Upper lobe of right lung (tissue), 1 donor: ENCODE results near the gene PANK2. TPM values are rescaled to one million over a fixed set of nuclear protein-coding genes. Genes with fewer than 3 reads are reported as not detected.
A peak's percentile ranks its signal among the peaks of the same experiment; 100 is the strongest.
"Not testable (repeated sequence)": the region's sequence is repeated elsewhere in the genome, so short reads cannot be mapped to it uniquely, and the experiment has no call there.

Source experiments
- ATAC-seq: fragments of 200-7000 bp; cut with Tn5 transposase; one replicate; pipeline ENCODE4 v1.9.1; 2020; ENCODE audit warnings: mild to moderate bottlenecking, moderate library complexity
- DNase-seq: peaks from one replicate; pipeline ENCODE4 v3.0.0-alpha.2; 2020
- H3K27ac ChIP-seq: fragments of 200-600 bp; one replicate; pipeline ENCODE4 v1.8.0; 2022
- H3K27me3 ChIP-seq: fragments of 200-600 bp; one replicate; pipeline ENCODE4 v1.8.0; 2022; ENCODE audit warnings: mild to moderate bottlenecking
- H3K36me3 ChIP-seq: fragments of 200-600 bp; one replicate; pipeline ENCODE4 v1.8.0; 2022
- H3K4me1 ChIP-seq: fragments of 200-600 bp; one replicate; pipeline ENCODE4 v1.8.0; 2022
- H3K4me3 ChIP-seq: fragments of 200-600 bp; one replicate; pipeline ENCODE4 v1.8.0; 2022; ENCODE audit warnings: mild to moderate bottlenecking
- H3K9me3 ChIP-seq: fragments of 200-600 bp; one replicate; pipeline ENCODE4 v1.8.0; 2022
- intact Hi-C: fragments of 100-400 bp; cut with DNase I; formaldehyde crosslinking; loops from one replicate; pipeline ENCODE4 v1.11.0; 2022
- total RNA-seq: library from RNA; stranded (reverse); fragmentation: NEBNext Ultra II Directional; extraction: Animal tissue kit (Norgen Biotek cat#: 25700); gene quantifications from one replicate; pipeline ENCODE4 v1.2.1, GENCODE V29; 2021
- TF ChIP-seq, protein P1 (sequence below): fragments of 200-600 bp; IDR thresholded peaks from one replicate; pipeline ENCODE4 v1.8.0; 2022; ENCODE audit warnings: antibody characterized with exemption
- donor health status: DM: no; HTN: yes; CAD: no; lungs with severe emphysema.

Gene PANK2
- total RNA-seq, 1 donor from 2014 or later = 37.6 TPM

- no peaks in the 10 kb centered on the region for H3K9me3 ChIP-seq
- intact Hi-C loops = no loop called here
- H3K4me3 ChIP-seq = no peak overlapping the region
- peaks cover 43% of the 10 kb centered on the region for H3K4me1 ChIP-seq
- peak; percentile 26 for ATAC-seq
- peaks cover 21% of the 10 kb centered on the region for H3K36me3 ChIP-seq
- no peak for DNase-seq
- no peak overlapping the region for H3K27ac ChIP-seq
- TF ChIP-seq, protein P1, sequence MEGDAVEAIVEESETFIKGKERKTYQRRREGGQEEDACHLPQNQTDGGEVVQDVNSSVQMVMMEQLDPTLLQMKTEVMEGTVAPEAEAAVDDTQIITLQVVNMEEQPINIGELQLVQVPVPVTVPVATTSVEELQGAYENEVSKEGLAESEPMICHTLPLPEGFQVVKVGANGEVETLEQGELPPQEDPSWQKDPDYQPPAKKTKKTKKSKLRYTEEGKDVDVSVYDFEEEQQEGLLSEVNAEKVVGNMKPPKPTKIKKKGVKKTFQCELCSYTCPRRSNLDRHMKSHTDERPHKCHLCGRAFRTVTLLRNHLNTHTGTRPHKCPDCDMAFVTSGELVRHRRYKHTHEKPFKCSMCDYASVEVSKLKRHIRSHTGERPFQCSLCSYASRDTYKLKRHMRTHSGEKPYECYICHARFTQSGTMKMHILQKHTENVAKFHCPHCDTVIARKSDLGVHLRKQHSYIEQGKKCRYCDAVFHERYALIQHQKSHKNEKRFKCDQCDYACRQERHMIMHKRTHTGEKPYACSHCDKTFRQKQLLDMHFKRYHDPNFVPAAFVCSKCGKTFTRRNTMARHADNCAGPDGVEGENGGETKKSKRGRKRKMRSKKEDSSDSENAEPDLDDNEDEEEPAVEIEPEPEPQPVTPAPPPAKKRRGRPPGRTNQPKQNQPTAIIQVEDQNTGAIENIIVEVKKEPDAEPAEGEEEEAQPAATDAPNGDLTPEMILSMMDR = no peak
- no peaks in the 10 kb centered on the region for H3K27me3 ChIP-seq
These were observed 15.7 kb downstream of the PANK2 start for GRCh38 chr20:3904857-3905256.

DNA sequence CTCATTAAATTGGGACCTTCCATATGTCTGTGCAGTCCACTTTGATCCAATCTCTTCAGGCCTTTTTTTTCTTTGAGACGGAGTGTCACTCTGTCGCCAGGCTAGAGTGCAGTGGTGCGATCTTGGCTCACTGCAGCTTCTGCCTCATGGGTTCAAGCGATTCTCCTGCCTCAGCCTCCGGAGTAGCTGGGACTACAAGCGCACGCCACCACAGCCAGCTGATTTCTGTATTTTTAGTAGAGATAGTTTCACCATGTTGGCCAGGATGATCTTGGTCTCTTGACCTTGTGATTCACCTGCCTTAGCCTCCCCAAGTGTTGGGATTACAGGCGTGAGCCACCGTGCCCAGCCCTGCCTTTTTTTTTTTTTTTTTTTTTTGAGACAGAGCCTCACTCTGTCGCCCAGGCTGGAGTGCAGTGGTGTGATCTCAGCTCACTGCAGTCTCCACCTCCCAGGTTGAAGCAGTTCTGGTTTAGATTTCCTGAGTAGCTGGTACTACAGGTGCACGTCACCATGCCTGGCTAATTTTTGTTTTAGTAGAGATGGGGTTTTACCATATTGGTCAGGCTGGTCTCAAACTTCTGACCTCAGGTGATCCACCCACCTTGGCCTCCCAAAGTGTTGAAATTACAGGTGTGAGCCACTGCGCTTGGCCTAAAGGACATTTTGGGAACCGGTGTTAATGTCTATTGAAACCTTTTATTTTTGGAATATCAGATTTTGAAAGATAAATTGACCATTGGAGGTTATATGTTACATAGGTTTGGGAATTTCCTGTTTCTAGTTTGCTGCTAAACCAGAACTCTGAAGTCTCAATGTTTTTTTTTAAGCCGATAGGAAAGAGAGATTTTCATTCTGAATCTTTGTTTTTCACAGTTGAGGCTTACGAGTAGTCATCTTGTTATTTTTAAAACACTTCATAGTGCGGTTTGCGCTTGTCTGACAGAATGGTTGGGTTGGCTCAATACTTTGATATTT lies 17.8 kb downstream of the PANK2 start:
- H3K4me1 ChIP-seq = peaks cover 22% of the 10 kb centered on the region

GRCh38 chr20:3908667-3909066 lies 19.5 kb downstream of the PANK2 start:
- ATAC-seq = no peak
- Histone ChIP-seq H3K27ac (no peak overlapping the region), H3K4me1 (peaks cover 16% of the 10 kb centered on the region), H3K9me3 (no peaks in the 10 kb centered on the region), H3K4me3 (no peak overlapping the region), H3K27me3 (no peaks in the 10 kb centered on the region), H3K36me3 (peaks cover 59% of the 10 kb centered on the region)
- no peak for DNase-seq
- TF ChIP-seq, protein P1 = no peak
- intact Hi-C loops = no loop called here

More for the DNA sequence above, 17.8 kb downstream of the PANK2 start:
- ATAC-seq = peak; percentile 45
- DNase-seq, H3K27ac ChIP-seq, intact Hi-C loops, H3K27me3 ChIP-seq, H3K4me3 ChIP-seq, H3K9me3 ChIP-seq: not testable (repeated sequence)
- peaks cover 43% of the 10 kb centered on the region for H3K36me3 ChIP-seq

DNA sequence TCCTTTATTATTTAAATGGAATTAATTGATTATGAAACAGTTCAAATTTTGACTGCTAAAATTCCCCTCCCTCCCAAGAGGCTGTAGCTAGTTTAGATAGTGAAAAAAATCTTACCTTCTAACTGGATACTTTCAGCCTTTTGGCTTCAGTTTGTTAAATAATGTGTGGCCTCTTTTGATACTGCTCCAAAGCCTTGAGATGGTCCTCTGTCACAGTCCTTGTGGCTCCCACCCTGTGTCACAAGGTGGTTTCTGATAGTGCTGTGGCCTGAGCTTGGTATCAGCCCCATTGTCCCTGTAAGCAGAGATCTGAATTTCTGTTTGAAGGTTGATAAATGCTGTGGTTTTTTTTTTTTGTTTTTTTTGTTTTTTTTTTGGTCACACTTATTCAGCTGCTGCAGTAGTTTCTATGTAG lies 20.8 kb downstream of the PANK2 start:
- Histone ChIP-seq H3K9me3 (no peaks in the 10 kb centered on the region), H3K4me3 (no peak overlapping the region), H3K36me3 (peaks cover 72% of the 10 kb centered on the region), H3K27me3 (no peaks in the 10 kb centered on the region), H3K27ac (no peak overlapping the region), H3K4me1 (peaks cover 6% of the 10 kb centered on the region)
- TF ChIP-seq, protein P1 = no peak
- intact Hi-C loops = no loop called here
- ATAC-seq (no peak), DNase-seq (no peak)

DNA sequence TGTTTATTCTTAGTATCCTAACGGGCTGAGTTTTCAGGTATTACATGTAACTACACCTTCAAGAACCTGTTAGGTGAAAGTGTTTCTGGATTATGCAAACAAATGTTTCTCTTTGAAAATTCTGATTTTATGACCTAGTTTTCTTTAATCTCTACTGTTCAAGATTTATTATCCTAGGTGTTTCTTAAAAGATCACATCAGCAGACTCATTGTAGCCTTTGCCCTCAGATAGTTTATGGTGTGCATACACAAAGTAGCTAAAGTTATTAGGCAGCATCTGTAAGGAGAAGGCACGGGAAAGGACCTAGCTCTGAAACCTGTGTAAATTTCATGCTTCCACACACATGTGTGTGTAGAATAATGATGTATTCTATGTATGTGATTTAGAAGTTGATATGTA lies 21.7 kb downstream of the PANK2 start:
- Histone ChIP-seq H3K36me3 (peaks cover 81% of the 10 kb centered on the region), H3K27me3 (no peaks in the 10 kb centered on the region), H3K4me3 (no peak overlapping the region), H3K9me3 (no peaks in the 10 kb centered on the region), H3K4me1 (peaks cover 6% of the 10 kb centered on the region), H3K27ac (no peak overlapping the region)
- intact Hi-C loops = no loop called here
- TF ChIP-seq, protein P1 = no peak
- ATAC-seq (no peak), DNase-seq (no peak)

DNA sequence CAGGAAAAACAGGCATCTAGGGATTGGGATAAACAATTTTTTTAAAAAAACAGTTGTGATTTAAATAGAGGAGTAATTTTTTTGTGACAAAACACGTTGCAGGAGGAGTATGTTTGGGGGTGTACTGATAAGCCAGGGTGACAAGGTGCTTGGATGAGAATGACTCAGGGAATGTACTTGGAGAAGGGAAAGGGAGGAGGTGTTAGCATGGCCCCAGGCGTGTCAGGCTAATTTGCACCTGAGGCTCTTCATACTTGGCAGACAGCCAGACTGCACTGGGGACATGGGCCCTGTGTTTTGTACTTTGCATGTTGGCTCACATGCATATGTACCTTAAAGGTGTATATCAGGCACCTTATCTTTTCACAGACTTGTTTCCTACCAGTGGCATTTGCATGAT lies 22.8 kb downstream of the PANK2 start:
- Histone ChIP-seq H3K36me3 (peaks cover 88% of the 10 kb centered on the region), H3K27me3 (no peaks in the 10 kb centered on the region), H3K9me3 (no peaks in the 10 kb centered on the region), H3K4me1 (peaks cover 6% of the 10 kb centered on the region), H3K27ac (no peak overlapping the region), H3K4me3 (no peak overlapping the region)
- DNase-seq (no peak), ATAC-seq (peak; percentile 84)
- intact Hi-C loops = no loop called here
- TF ChIP-seq, protein P1 = no peak
